Body of pancreas (tissue), 4 donors: ENCODE data around the gene RASGRP2.

Source experiments
- POLR2A ChIP-seq, 3 donors: fragments of 450-650 bp; IDR thresholded peaks; one replicate each; pipeline ENCODE4 v1.6.1; 2016; ENCODE audit warnings: antibody characterized with exemption in 3 of 3, mild to moderate bottlenecking in 2 of 3
- TF ChIP-seq, protein P1 (sequence below), 7 experiments: fragments of 450-650 bp in 4 of 7; fragments of 200-600 bp in 3 of 7; sonication (generic) in 3 of 7; IDR thresholded peaks; one replicate each; pipeline ENCODE4 v1.5.1; 2016 to 2019; ENCODE audit warnings: antibody characterized with exemption in 7 of 7

GRCh38 chr11:64750361-64751054, 6.6 kb upstream of the RASGRP2 start:
- TF ChIP-seq, protein P1, sequence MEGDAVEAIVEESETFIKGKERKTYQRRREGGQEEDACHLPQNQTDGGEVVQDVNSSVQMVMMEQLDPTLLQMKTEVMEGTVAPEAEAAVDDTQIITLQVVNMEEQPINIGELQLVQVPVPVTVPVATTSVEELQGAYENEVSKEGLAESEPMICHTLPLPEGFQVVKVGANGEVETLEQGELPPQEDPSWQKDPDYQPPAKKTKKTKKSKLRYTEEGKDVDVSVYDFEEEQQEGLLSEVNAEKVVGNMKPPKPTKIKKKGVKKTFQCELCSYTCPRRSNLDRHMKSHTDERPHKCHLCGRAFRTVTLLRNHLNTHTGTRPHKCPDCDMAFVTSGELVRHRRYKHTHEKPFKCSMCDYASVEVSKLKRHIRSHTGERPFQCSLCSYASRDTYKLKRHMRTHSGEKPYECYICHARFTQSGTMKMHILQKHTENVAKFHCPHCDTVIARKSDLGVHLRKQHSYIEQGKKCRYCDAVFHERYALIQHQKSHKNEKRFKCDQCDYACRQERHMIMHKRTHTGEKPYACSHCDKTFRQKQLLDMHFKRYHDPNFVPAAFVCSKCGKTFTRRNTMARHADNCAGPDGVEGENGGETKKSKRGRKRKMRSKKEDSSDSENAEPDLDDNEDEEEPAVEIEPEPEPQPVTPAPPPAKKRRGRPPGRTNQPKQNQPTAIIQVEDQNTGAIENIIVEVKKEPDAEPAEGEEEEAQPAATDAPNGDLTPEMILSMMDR (IDR thresholded peaks at IDR 0.05), result no peak
- TF ChIP-seq POLR2A (IDR thresholded peaks at IDR 0.05), result no peak
